Subcutaneous adipose tissue (tissue), 4 donors: Measurements from ENCODE around the gene MYBPC2. TPM values are rescaled to one million over a fixed set of nuclear protein-coding genes. Genes with fewer than 3 reads are reported as not detected.

Experiments used
- total RNA-seq, 4 donors: library from RNA; depleted of rRNA; stranded (reverse); fragments of >200 nt; gene quantifications; one replicate each; pipeline ENCODE4 v1.1.0, GENCODE V29; 2016
- TF ChIP-seq, protein P1 (sequence below): fragments of 450-650 bp; IDR thresholded peaks from one replicate; pipeline ENCODE4 v1.5.1; 2016; ENCODE audit warnings: low read depth, mild to moderate bottlenecking, control low read depth, antibody characterized with exemption, moderate library complexity

Gene MYBPC2
- total RNA-seq, 4 donors from 2014 or later, result not detected

DNA sequence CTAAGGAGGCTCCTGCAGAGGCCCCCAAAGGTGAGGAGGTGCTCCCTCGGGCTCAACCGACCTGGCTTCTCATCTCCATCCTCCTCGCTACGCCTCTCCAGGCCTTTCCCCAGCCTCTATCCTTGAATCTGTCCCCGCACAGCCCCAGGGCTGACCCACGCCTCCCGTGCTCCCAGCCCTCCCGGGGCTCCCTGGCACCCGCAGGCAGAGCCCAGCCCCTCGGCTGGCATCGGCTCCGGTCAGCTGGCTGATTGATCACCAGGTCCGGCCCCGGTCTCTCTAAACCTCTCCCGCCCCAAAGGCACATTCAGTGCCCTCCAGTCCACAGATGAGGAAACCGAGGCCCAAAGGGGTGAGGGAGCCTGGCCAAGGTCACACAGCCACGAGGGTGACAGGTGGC, 2.5 kb downstream of the MYBPC2 start:
- TF ChIP-seq, protein P1, sequence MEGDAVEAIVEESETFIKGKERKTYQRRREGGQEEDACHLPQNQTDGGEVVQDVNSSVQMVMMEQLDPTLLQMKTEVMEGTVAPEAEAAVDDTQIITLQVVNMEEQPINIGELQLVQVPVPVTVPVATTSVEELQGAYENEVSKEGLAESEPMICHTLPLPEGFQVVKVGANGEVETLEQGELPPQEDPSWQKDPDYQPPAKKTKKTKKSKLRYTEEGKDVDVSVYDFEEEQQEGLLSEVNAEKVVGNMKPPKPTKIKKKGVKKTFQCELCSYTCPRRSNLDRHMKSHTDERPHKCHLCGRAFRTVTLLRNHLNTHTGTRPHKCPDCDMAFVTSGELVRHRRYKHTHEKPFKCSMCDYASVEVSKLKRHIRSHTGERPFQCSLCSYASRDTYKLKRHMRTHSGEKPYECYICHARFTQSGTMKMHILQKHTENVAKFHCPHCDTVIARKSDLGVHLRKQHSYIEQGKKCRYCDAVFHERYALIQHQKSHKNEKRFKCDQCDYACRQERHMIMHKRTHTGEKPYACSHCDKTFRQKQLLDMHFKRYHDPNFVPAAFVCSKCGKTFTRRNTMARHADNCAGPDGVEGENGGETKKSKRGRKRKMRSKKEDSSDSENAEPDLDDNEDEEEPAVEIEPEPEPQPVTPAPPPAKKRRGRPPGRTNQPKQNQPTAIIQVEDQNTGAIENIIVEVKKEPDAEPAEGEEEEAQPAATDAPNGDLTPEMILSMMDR, result no peak

DNA sequence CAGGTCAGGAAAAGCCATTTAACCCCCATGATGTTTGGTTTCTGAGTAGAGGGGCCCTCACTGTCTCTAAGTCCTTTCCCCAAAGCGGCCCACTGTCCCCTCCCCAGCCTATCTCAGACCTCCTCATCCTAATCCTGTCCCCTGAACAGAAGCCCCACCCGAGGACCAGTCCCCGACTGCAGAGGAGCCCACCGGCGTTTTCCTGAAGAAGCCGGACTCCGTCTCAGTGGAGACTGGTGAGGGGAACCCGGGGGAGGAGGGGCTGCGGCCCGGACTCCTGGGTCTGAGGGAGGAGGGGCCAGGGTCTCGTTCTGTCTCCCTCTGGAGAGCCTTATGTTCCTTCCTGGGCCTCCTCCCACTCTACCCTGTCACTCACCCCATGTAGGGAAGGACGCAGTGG, 2.9 kb downstream of the MYBPC2 start:
- TF ChIP-seq, protein P1, result no peak

DNA sequence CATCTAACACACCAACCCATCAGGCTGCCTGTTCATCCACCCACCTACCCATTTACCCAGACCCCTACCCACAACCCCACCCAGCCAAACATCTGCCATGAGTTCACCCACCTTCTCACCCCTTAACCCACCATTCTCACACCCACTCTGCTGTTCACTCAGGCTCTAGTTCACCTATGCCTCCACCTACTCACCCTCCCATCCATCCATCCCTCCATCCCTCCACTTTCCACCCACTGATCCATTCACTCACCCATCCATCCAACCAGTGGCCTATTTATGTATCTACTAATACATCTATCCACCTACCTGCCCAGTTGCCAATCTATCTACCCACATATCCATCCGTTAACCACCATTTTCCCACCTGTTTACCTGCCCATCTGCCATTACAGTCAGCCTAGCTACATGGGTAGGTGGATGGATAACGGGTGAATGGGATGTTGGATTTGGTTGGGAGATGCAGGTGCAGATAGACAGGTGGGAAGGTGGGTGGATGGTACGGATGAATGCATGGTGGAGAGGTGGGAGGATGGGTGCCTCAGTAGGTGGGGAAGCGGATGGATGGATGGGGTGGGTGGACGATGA, 5.3 kb downstream of the MYBPC2 start:
- TF ChIP-seq, protein P1, result no peak

DNA sequence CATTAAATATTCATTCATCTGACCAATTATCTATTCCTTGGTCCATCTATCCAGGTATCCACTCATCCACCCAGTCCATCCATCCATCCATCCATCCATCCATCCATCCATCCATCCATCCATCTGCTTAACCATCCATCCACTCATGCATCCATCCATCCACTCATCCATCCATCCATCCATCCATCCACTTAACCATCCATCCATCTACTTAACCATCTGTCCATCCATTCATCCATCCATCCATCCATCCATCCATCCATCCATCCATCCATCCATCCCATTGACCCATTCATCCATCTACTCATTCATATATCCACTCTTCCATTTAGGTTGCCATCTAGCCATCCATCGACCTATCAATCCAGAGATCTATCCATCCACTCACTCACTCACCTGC, 11.4 kb downstream of the MYBPC2 start:
- TF ChIP-seq, protein P1, result no peak

DNA sequence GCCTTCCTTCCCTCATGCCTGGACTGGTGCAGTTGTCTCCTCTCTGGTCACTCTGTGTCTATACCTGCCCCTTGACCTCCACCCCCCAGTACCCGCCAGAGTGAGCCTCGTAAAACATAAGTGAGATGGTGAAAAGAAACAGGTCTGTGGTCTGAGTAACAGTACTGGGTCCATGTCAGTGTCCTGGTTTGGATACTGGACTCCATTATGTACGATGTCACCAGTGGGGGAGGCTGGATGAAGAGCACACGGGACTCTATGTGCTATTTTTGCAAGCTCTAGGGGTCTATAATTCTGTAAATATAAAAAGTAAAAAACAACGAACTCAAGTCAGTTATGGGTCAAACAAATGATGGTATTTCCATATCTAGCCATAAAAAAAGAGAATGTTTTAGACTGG, 14.4 kb downstream of the MYBPC2 start:
- TF ChIP-seq, protein P1, result no peak

DNA sequence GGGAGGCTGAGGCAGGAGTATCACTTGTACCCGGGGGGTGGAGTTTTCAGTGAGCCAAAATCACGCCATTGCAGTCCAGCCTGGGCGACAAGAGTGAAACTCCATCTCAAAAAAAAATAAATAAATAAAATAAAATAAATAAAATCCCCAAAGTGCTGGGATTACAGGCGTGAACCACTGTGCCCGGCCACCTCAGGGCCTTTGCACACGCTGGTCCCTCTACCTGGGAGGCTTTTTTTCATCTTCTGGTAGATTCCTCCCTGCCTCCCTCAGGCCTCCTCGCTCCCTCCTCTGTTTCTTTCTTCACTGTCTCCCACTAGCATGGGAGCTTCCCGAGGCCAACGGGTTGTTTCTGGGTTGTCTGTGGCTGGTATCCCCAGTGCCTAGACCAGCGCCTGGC, 15.1 kb downstream of the MYBPC2 start:
- TF ChIP-seq, protein P1, result no peak

DNA sequence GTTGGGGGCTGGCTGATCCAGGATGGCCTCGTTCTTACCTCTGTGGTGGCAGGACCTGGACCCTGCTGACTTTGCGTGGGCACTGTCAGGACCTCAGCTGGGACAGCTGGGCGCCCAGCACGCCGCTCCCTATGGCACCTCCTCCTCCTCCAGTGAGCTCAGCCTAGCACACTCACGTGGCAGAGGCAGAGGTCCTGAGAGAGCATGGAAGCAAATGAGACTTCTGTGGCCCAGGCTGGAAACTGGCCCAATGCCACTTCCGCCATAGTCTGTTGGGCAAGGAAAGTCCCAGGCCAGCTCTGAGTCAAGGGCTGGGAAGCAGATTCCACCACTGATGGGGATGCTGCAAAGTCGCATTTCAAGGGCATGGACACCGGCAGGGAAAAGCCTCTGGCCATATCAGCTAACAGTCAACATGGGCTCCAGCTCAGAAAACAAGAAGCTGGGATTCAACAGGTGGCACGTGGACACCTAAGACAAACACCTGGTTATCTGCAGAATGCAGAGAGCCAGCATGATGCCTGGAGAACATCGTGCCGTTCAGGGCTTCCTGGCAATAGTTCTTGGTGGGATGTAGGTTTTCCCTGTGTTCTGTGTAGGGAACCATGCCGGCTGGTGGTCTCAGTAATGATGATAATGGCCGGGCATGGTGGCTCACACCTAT, 16.7 kb downstream of the MYBPC2 start:
- TF ChIP-seq, protein P1, result no peak
